NCI-H1930 (cell line): ENCODE results near the gene SLC16A5.
"Not testable (repeated sequence)": the region's sequence is repeated elsewhere in the genome, so short reads cannot be mapped to it uniquely, and the experiment has no call there.

ENCODE experiments used
- DNase-seq, 2 experiments: peaks; one replicate each; lab custom pipeline; 2025; lab: John Stamatoyannopoulos, UW

The SLC16A5 gene

DNA sequence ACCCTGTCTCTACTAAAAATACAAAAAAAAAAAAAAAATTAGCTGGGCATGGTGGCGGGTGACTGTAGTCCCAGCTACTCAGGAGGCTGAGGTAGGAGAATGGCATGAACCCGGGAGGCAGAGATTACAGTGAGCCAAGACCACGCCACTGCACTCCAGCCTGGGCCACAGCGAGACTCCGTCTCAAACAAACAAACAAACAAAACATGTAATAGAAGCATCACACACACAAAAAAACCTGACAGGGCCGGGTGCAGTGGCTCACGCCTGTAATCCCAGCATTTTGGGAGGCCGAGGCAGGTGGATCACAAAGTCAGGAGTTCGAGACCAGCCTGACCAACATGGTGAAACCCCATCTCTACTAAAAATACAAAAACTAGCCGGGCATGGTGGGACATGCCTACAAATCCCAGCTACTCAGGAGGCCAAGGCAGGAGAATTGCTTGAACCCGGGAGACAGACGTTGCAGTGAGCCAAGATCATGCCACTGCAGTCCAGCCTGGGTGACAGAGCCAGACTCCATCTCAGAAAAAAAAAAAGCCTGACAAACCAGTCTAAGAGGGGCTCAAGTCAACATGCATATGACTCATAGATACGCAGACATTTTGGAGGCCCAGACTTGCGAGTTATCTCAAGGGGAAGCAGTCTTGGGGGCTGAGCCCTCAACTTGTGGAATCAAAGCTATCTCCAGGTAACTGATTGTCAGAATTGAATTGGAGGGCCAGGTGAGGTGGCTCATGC lies 46.0 kb downstream of the SLC16A5 start:
- DNase-seq, result not testable (repeated sequence)

- no peak for DNase-seq
Measured at GRCh38 chr17:75135452-75135851, 47.7 kb downstream of the SLC16A5 start.

DNA sequence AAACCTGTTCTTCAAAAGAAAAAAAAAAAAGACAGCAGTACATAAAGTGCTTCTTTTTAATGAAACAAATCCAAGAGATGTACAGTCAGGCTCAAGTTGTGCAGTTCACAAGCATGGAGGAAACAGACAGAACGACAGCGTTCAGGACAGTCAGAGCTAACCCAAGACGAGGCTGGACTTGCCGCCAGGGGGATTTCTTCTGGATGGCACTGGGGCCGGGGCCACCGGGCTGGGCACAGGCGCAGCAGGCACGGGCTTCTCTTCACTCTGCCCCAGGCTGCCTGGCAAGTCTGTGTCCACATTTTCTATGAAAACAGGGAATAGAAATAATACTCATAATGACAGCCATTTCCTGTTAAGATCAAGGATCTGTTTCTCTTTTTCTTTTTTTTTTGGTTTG lies 48.2 kb downstream of the SLC16A5 start:
- DNase-seq, result no peak

DNA sequence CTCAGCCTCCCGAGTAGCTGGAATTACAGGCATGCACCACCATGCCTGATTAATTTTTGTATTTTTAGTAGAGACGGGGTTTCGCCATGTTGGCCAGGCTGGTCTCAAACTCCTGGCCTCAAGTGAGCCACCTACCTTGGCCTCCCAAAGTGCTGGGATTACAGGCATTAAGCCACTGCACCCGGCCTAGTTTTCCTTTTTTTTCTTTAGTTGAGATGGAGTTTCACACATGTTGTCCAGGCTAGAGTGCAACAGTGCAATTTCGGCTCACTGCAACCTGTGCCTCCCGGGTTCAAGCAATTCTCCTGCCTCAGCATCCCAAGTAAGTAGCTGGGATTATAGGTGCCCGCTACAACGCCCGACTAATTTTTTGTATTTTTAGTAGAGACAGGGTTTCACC lies 50.0 kb downstream of the SLC16A5 start:
- DNase-seq, result not testable (repeated sequence)

DNA sequence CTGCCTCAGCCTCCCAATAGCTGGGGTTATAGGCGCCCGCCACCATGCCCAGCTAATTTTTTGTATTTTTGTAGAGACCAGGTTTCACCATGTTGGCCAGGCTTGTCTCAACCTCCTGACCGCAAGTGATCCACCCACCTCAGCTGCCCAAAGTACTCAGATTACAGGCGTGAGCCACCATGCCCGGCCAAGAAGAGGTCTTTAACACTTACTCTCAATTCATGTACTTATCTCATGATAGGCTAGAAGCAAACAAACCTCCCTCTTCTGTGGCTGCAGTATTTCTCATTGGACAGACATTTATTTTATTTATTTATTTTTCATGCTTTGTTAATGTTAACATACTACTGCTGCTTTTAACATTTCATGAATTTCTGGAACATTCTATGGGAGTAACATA lies 50.8 kb downstream of the SLC16A5 start:
- DNase-seq, result no peak

DNA sequence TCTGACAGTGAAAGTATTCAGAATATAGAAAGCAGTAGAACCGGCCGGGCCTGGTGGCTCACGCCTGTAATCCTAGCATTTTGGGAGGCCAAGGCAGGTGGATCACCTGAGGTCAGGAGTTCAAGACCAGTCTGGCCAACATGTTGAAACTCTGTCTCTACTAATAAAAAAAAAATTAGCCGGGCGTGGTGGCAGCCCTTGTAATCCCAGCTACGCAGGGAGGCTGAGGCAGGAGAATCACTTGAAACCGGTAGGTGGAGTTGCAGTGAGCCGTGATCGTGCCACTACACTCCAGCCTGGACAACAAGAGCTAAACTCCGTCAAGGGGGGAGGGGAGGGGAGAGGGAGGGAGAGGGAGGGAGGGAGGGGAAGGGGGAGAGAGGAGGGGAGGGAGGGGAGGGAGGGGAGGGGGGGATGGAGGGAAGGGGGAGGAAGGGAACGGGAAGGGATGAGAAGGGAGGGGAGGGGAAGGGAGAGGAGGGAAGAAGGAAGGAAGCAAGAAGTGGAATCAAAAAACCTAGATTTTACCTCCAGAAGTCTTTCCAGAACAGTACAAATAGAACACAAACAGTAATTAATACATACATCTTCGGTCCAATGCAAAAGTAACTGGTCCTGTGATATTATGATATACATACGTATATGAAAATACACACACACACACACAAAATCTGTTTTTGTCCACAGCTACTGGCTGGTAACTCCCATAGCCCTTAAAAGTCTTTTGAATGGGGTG lies 54.6 kb downstream of the SLC16A5 start:
- no peak for DNase-seq

GRCh38 chr17:75144816-75145512 lies 57.2 kb downstream of the SLC16A5 start:
- DNase-seq, result no peak

GRCh38 chr17:75146592-75146991 lies 58.8 kb downstream of the SLC16A5 start:
- no peak for DNase-seq

- DNase-seq, result no peak
Measured at GRCh38 chr17:75147878-75148546, 60.3 kb downstream of the SLC16A5 start.

GRCh38 chr17:75151930-75152329 lies 64.2 kb downstream of the SLC16A5 start:
- no peak for DNase-seq

- no peak for DNase-seq
Measured at GRCh38 chr17:75152523-75152921, 64.8 kb downstream of the SLC16A5 start.

DNA sequence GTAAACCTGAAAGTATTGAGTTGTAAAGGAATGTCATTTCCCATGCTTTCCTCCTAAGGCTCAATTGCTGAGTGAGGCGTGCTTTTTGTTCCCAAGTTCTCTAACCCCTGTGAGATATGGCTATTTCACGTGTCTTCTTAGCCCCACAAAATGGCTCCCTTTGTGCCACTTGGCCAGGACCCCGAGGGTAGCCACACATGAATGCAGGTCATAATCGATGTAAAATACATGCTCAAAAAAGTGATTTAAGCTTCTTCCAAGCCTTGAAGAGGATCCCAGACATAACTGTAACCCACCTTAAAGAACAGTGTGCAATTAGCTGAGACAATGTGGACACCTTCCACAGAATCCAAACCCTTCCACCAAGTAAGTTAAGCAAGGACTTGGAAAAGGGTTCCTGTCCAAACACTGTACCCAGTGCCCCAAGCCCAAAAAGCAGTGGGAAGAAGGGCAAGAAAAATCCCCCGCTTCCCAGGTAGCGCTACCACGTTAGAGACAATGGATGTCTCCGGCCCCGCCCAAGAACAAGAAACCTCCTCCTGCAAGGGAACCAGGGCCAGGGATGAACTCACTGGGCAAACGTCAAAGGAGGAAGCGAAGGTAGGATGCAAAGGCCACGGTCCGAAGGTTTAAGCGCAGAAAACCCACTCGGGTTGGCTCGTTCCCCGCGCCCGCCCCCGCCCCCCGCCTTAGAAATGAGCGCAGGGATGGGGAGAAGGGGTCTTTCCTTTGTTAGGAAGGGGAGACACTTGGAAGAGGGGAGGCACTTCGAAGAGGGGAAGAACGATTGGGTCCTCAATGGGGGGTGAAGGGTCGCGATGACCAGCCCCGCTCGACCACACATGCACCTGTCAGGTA lies 65.4 kb downstream of the SLC16A5 start:
- peak in 1 of 2 experiments; percentile 21 for DNase-seq

DNA sequence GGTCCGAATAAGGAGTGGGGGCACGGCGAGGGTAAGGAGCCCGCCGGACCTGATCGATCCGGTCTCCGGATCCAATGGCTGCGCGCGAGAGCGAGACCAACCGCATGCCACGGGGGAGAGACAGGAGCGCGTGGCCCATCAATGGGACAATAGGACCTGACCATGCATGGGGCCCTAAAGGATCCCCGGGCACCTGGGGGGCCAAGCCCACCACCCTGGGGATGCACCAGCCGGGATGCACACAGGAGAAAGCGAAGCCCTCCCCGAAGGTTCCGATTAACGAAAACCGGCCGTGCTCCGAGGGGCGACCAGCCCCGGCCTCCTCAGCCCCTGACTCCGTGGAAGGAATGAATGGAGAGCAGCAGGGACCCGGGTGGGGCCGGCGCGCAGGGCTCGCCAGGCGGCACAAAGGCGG lies 66.0 kb downstream of the SLC16A5 start:
- DNase-seq, result no peak

- DNase-seq, result peak; percentile 99
Measured at GRCh38 chr17:75154195-75155106, 66.7 kb downstream of the SLC16A5 start, which contains the start of gene JPT1. JPT1 (minus strand) TSS chr17:75154512; CDS start chr17:75154397, 115 bp downstream.

- DNase-seq, result no peak
Measured at GRCh38 chr17:75155191-75155601, 67.4 kb downstream of the SLC16A5 start.
